ENCODE measurements around the gene HIF1A. TPM values are rescaled to one million over a fixed set of nuclear protein-coding genes. Genes with fewer than 3 reads are reported as not detected.

HIF1A gene
- total and polyA plus RNA-seq, 2 of the 13 experiments (the other 11 are each of a cell fraction or from before 2014, with no cell fraction given): 41.0 to 126 TPM

DNA sequence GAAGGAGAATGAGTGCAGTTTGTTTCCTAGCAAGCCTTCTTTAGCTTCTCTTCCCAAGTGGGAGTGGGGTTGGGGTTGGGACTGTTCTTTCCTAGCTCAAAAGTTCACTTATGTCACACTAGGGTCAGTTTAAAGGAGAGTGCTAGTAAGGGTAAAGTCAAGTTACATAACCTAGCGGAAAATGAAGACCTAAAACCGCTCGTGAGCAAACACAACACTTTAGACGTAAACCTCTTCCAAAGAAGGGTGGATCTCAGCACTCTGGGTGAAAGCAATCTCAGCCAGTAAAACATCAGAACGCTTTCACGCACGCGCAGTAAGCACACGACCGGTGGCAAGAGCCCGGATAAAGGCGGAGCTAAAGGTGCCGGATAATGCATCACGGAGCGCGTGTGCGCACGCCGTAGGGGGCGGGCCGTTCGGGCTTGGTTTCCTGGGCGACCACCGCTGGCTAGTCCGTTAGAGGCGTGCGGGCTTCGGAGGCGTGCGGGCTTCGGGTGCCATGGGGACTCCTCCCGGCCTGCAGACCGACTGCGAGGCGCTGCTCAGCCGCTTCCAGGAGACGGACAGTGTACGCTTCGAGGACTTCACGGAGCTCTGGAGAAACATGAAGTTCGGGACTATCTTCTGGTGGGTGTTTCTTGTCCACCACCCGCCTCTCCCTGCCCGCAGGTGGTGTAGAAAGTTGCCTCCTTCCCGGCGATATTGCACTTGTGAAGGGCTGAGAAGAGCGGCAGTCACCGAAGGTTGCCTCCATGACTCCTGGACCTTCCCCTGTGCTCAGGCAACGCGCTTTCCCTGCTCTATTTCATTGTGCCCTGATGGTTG lies 66.9 kb downstream of the HIF1A start, which contains the start of gene SNAPC1 (continued):
- TF ChIP-seq, protein P1, sequence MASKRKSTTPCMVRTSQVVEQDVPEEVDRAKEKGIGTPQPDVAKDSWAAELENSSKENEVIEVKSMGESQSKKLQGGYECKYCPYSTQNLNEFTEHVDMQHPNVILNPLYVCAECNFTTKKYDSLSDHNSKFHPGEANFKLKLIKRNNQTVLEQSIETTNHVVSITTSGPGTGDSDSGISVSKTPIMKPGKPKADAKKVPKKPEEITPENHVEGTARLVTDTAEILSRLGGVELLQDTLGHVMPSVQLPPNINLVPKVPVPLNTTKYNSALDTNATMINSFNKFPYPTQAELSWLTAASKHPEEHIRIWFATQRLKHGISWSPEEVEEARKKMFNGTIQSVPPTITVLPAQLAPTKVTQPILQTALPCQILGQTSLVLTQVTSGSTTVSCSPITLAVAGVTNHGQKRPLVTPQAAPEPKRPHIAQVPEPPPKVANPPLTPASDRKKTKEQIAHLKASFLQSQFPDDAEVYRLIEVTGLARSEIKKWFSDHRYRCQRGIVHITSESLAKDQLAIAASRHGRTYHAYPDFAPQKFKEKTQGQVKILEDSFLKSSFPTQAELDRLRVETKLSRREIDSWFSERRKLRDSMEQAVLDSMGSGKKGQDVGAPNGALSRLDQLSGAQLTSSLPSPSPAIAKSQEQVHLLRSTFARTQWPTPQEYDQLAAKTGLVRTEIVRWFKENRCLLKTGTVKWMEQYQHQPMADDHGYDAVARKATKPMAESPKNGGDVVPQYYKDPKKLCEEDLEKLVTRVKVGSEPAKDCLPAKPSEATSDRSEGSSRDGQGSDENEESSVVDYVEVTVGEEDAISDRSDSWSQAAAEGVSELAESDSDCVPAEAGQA (IDR thresholded peaks at IDR 0.05; ENCODE audit: low read depth): no peak
- TF ChIP-seq, protein P1 (CRISPR knock-in tag; IDR thresholded peaks at IDR 0.05; ENCODE audit: borderline replicate concordance): no peak
- TF ChIP-seq PHF21A (CRISPR knock-in tag; IDR thresholded peaks at IDR 0.05) (no peak), KDM2A (CRISPR knock-in tag; IDR thresholded peaks at IDR 0.05; ENCODE audit: borderline replicate concordance, low read depth) (peak; percentile 49; the same call in 1 of the 2 replicates), SMAD3 (CRISPR knock-in tag; IDR thresholded peaks at IDR 0.05) (no peak), RARA (CRISPR knock-in tag; IDR thresholded peaks at IDR 0.05) (peak; percentile 76), ZMYM2 (CRISPR knock-in tag; IDR thresholded peaks at IDR 0.05) (0 out of 2 replicates have a peak, but pooled peaks have one; percentile 13), ZNF552 (CRISPR knock-in tag; IDR thresholded peaks at IDR 0.05; ENCODE audit: borderline replicate concordance) (no peak), FOXP1 (IDR thresholded peaks at IDR 0.05) (no peak), FOXP1 (CRISPR knock-in tag; IDR thresholded peaks at IDR 0.05) (peak; percentile 57; the same call in 1 of the 2 replicates), CC2D1A (CRISPR knock-in tag; IDR thresholded peaks at IDR 0.05) (no peak), ZNF768 (CRISPR knock-in tag; IDR thresholded peaks at IDR 0.05) (no peak), PRMT3 (CRISPR knock-in tag; IDR thresholded peaks at IDR 0.05; ENCODE audit: borderline replicate concordance, low read depth) (no peak), ELF1 (CRISPR knock-in tag; IDR thresholded peaks at IDR 0.05) (no peak), SIX4 (CRISPR knock-in tag; IDR thresholded peaks at IDR 0.05) (no peak)
- TF ChIP-seq, protein P2, sequence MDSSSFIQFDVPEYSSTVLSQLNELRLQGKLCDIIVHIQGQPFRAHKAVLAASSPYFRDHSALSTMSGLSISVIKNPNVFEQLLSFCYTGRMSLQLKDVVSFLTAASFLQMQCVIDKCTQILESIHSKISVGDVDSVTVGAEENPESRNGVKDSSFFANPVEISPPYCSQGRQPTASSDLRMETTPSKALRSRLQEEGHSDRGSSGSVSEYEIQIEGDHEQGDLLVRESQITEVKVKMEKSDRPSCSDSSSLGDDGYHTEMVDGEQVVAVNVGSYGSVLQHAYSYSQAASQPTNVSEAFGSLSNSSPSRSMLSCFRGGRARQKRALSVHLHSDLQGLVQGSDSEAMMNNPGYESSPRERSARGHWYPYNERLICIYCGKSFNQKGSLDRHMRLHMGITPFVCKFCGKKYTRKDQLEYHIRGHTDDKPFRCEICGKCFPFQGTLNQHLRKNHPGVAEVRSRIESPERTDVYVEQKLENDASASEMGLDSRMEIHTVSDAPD (CRISPR knock-in tag; IDR thresholded peaks at IDR 0.05): no peak
- TF ChIP-seq, protein P3, sequence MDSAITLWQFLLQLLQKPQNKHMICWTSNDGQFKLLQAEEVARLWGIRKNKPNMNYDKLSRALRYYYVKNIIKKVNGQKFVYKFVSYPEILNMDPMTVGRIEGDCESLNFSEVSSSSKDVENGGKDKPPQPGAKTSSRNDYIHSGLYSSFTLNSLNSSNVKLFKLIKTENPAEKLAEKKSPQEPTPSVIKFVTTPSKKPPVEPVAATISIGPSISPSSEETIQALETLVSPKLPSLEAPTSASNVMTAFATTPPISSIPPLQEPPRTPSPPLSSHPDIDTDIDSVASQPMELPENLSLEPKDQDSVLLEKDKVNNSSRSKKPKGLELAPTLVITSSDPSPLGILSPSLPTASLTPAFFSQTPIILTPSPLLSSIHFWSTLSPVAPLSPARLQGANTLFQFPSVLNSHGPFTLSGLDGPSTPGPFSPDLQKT (CRISPR knock-in tag; IDR thresholded peaks at IDR 0.05; ENCODE audit: borderline replicate concordance): no peak
- TF ChIP-seq, protein P4, sequence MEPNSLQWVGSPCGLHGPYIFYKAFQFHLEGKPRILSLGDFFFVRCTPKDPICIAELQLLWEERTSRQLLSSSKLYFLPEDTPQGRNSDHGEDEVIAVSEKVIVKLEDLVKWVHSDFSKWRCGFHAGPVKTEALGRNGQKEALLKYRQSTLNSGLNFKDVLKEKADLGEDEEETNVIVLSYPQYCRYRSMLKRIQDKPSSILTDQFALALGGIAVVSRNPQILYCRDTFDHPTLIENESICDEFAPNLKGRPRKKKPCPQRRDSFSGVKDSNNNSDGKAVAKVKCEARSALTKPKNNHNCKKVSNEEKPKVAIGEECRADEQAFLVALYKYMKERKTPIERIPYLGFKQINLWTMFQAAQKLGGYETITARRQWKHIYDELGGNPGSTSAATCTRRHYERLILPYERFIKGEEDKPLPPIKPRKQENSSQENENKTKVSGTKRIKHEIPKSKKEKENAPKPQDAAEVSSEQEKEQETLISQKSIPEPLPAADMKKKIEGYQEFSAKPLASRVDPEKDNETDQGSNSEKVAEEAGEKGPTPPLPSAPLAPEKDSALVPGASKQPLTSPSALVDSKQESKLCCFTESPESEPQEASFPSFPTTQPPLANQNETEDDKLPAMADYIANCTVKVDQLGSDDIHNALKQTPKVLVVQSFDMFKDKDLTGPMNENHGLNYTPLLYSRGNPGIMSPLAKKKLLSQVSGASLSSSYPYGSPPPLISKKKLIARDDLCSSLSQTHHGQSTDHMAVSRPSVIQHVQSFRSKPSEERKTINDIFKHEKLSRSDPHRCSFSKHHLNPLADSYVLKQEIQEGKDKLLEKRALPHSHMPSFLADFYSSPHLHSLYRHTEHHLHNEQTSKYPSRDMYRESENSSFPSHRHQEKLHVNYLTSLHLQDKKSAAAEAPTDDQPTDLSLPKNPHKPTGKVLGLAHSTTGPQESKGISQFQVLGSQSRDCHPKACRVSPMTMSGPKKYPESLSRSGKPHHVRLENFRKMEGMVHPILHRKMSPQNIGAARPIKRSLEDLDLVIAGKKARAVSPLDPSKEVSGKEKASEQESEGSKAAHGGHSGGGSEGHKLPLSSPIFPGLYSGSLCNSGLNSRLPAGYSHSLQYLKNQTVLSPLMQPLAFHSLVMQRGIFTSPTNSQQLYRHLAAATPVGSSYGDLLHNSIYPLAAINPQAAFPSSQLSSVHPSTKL (CRISPR knock-in tag; IDR thresholded peaks at IDR 0.05): 0 out of 2 replicates have a peak, but pooled peaks have one; percentile 17

Data from HepG2 (cell line).